LNCaP clone FGC (cell line): ENCODE measurements around the gene DAAM1.
A peak's percentile ranks its signal among the peaks of the same experiment; 100 is the strongest.

Experiments used
- DNase-seq: peaks from one replicate; pipeline ENCODE4 v3.0.0-alpha.2; 2011; ENCODE audit warnings: low read depth
- H3K4me3 ChIP-seq: 2 replicates; pipeline ENCODE4 v1.5.1; 2011; ENCODE audit warnings: mild to moderate bottlenecking, low read depth, low read length, control low read depth
- CTCF ChIP-seq: IDR thresholded peaks from 2 replicates; pipeline ENCODE4 v1.5.1; 2012; ENCODE audit warnings: mild to moderate bottlenecking; ENCODE audit not compliant: control insufficient read depth, insufficient read depth; ENCODE audit errors: extremely low read depth

The DAAM1 gene

GRCh38 chr14:59269466-59269865, 81.0 kb downstream of the DAAM1 start:
- TF ChIP-seq CTCF = no peak
- H3K4me3 ChIP-seq = no peak overlapping the region
- no peak for DNase-seq

GRCh38 chr14:59271256-59271655, 82.8 kb downstream of the DAAM1 start:
- no peak for TF ChIP-seq CTCF
- H3K4me3 ChIP-seq = no peak overlapping the region
- DNase-seq = no peak

GRCh38 chr14:59271734-59272133, 83.3 kb downstream of the DAAM1 start:
- no peak for DNase-seq
- TF ChIP-seq CTCF = no peak
- no peak overlapping the region for H3K4me3 ChIP-seq

GRCh38 chr14:59272633-59273032, 84.2 kb downstream of the DAAM1 start:
- H3K4me3 ChIP-seq = no peak overlapping the region
- no peak for TF ChIP-seq CTCF
- peak; percentile 32 for DNase-seq

GRCh38 chr14:59273737-59274136, 85.3 kb downstream of the DAAM1 start:
- H3K4me3 ChIP-seq = no peak overlapping the region
- no peak for TF ChIP-seq CTCF
- no peak for DNase-seq

- no peak for TF ChIP-seq CTCF
- DNase-seq = no peak
- no peak overlapping the region for H3K4me3 ChIP-seq
Measured at GRCh38 chr14:59274991-59275391, 86.5 kb downstream of the DAAM1 start.

- TF ChIP-seq CTCF = no peak
- DNase-seq = peak; percentile 59
- H3K4me3 ChIP-seq = no peak overlapping the region
Measured at GRCh38 chr14:59275668-59276067, 87.2 kb downstream of the DAAM1 start.
